Measurements from ENCODE around the gene SEZ6.

GRCh38 chr17:28957992-28958355 is 47.9 kb downstream of the SEZ6 start:
- no peak for TF ChIP-seq CTCF (IDR thresholded peaks at IDR 0.05; ENCODE audit: low read depth, low read length)
- no peak for TF ChIP-seq EZH2phosphoT487 (IDR thresholded peaks at IDR 0.05; ENCODE audit: low read depth)

Data from OCI-LY3 (cell line).